Naive B cell (primary cell): ENCODE measurements around the gene EIF3A. TPM values are rescaled to one million over a fixed set of nuclear protein-coding genes. Genes with fewer than 3 reads are reported as not detected.
A peak's percentile ranks its signal among the peaks of the same experiment; 100 is the strongest.

Source experiments
- ATAC-seq, 2 donors: fragments of 150-1000 bp; cut with Tn5 transposase; 2 replicates each; pipeline ENCODE4 v1.10.0; 2021; ENCODE audit warnings: low read depth in 2 of 2, mild to moderate bottlenecking in 2 of 2, moderate library complexity in 2 of 2
- DNase-seq: peaks from one replicate; pipeline ENCODE4 v3.0.0; 2022
- H3K27ac Mint-ChIP-seq, 6 donors: one replicate each; pipeline ENCODE4 v1.8.0; 2020 to 2022; ENCODE audit warnings: mild to moderate bottlenecking in 6 of 6, mixed read lengths in 6 of 6, moderate library complexity in 5 of 6, inconsistent platforms in 2 of 6
- H3K27me3 Mint-ChIP-seq, 3 donors: one replicate each; pipeline ENCODE4 v1.8.0; 2021 to 2022; ENCODE audit warnings: mixed read lengths in 3 of 3, mild to moderate bottlenecking in 1 of 3
- H3K36me3 Mint-ChIP-seq, 2 donors: one replicate each; pipeline ENCODE4 v1.8.0; 2020 to 2022; ENCODE audit warnings: mixed read lengths in 2 of 2, inconsistent platforms in 1 of 2, mild to moderate bottlenecking in 1 of 2
- H3K4me1 Mint-ChIP-seq, 3 donors: one replicate each; pipeline ENCODE4 v1.8.0; 2020 to 2022; ENCODE audit warnings: mixed read lengths in 3 of 3, inconsistent platforms in 1 of 3, mild to moderate bottlenecking in 1 of 3, moderate library complexity in 1 of 3
- H3K4me3 Mint-ChIP-seq, 8 donors: one replicate each; pipeline ENCODE4 v1.8.0; 2020 to 2022; ENCODE audit warnings: mild to moderate bottlenecking in 8 of 8, mixed read lengths in 8 of 8, moderate library complexity in 8 of 8, inconsistent platforms in 2 of 8
- H3K9me3 Mint-ChIP-seq, 7 donors: one replicate each; pipeline ENCODE4 v1.8.0; 2020 to 2022; ENCODE audit warnings: mixed read lengths in 7 of 7, mild to moderate bottlenecking in 5 of 7, inconsistent platforms in 2 of 7, moderate library complexity in 1 of 7
- polyA plus RNA-seq, 6 donors: library from polyadenylated mRNA; unstranded; fragments of 300-500 nt; fragmentation: Illumina TruSeq; gene quantifications; one replicate each; pipeline ENCODE4 v1.2.3, GENCODE V29; 2021; ENCODE audit warnings: low read depth in 6 of 6

EIF3A gene, protein sequence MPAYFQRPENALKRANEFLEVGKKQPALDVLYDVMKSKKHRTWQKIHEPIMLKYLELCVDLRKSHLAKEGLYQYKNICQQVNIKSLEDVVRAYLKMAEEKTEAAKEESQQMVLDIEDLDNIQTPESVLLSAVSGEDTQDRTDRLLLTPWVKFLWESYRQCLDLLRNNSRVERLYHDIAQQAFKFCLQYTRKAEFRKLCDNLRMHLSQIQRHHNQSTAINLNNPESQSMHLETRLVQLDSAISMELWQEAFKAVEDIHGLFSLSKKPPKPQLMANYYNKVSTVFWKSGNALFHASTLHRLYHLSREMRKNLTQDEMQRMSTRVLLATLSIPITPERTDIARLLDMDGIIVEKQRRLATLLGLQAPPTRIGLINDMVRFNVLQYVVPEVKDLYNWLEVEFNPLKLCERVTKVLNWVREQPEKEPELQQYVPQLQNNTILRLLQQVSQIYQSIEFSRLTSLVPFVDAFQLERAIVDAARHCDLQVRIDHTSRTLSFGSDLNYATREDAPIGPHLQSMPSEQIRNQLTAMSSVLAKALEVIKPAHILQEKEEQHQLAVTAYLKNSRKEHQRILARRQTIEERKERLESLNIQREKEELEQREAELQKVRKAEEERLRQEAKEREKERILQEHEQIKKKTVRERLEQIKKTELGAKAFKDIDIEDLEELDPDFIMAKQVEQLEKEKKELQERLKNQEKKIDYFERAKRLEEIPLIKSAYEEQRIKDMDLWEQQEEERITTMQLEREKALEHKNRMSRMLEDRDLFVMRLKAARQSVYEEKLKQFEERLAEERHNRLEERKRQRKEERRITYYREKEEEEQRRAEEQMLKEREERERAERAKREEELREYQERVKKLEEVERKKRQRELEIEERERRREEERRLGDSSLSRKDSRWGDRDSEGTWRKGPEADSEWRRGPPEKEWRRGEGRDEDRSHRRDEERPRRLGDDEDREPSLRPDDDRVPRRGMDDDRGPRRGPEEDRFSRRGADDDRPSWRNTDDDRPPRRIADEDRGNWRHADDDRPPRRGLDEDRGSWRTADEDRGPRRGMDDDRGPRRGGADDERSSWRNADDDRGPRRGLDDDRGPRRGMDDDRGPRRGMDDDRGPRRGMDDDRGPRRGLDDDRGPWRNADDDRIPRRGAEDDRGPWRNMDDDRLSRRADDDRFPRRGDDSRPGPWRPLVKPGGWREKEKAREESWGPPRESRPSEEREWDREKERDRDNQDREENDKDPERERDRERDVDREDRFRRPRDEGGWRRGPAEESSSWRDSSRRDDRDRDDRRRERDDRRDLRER (N-terminal part only)
- polyA plus RNA-seq, result 10 to 100 TPM; 23.4 to 47.8 (median 32.0) TPM

DNA sequence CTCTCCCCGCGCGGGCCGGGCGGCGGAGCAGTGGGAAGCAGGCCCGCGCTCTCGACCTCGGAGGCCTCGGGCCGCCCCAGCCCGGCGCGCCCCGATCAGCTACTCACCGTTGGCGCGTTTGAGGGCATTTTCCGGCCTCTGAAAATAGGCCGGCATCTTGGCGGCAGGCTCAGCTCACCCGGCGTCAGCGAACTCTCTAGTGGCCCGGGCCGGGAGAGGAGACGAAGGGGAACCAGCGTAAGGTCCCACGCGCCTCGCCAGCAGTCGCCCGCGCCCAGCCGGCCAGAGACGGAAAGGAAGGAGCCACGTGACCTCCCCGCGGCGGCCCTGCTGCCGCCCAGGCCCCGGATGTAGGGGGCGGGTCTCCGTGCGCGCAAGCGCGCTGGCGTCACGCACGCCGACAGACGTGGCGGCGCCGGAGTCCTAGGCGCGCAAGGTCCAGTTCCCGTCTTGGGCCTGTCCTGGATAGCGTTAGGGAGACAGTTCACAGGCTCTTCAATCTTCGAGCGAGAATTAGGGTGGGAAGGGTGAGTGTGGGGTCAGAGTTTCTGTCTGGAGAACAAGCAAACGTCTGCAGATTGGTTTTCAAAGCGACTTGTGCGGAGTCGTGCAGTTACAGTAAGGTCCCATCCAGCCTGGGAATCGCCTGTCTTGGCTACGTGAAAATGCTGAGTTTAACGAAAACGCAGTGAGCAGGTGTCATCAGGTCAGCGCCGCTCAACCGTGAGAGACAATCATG is at the start of gene EIF3A:
TSS of gene EIF3A (minus strand) at position 297 of the 739 bp plus-strand sequence. CDS start at position 156, 141 bp downstream.
- peak; percentile 83 for ATAC-seq
- H3K36me3 Mint-ChIP-seq, result no peaks in the 10 kb centered on the region
- peak within 1 kb of the TSS; percentile 95 to 98 (median 96) for H3K27ac Mint-ChIP-seq
- peaks cover 43 to 53% (median 50%) of the 10 kb centered on the region in 3 donors for H3K4me1 Mint-ChIP-seq
- H3K27me3 Mint-ChIP-seq, result no peaks in the 10 kb centered on the region
- DNase-seq, result peak; percentile 95
- H3K4me3 Mint-ChIP-seq, result peak within 1 kb of the TSS; percentile 91 to 97 (median 94)
- H3K9me3 Mint-ChIP-seq, result peaks cover 0 to 2% (median 0%) of the 10 kb centered on the region in 7 donors

DNA sequence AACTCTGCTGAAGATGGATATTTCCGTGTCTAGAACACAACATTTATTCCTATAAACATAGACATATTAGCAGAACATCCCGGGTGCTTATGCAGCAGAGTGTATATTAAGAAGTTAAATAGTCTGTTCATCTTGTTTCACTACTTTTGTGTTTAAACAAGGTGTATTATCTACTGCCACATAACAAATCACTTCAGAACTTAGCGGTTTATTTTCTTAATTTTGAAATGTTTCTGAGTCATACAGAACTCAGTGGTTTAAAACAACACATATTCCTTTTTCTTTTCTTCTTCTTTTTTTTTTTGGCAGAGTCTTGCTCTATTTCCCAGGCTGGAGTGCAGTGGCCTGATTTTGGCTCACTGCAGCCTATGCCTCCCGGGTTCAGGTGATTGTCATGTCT is 49.1 kb upstream of the EIF3A start:
- H3K36me3 Mint-ChIP-seq, result peaks cover 18 to 20% of the 10 kb centered on the region in 2 donors
- ATAC-seq, result no peak
- H3K27ac Mint-ChIP-seq, result no peak overlapping the region
- no peaks in the 10 kb centered on the region for H3K9me3 Mint-ChIP-seq
- no peak overlapping the region for H3K4me3 Mint-ChIP-seq
- no peak for DNase-seq
- peaks cover 21 to 26% (median 24%) of the 10 kb centered on the region in 3 donors for H3K4me1 Mint-ChIP-seq
- no peaks in the 10 kb centered on the region for H3K27me3 Mint-ChIP-seq

DNA sequence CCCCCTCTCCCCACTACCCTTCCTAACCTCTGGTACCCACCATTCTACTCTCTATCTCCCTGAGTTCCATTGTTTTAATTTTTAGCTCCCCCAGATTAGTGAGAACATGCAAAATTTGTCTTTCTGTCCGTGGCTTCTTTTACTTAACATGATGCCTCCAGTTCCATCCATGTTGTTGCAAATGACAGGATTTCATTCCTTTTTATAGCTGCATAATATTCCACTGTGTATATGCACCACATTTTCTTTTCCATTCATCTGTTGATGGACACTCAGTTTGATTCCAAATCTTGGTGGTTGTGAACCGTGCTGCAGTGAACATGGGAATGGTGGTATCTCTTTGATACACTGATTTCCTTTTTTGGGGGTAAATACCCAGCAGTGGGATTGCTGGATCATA is 45.3 kb upstream of the EIF3A start:
- DNase-seq, result no peak
- Mint-ChIP-seq H3K36me3 (peaks cover 13 to 16% of the 10 kb centered on the region in 2 donors), H3K9me3 (no peaks in the 10 kb centered on the region), H3K27ac (no peak overlapping the region), H3K4me1 (peaks cover 7 to 8% (median 7%) of the 10 kb centered on the region in 3 donors), H3K4me3 (no peak overlapping the region), H3K27me3 (no peaks in the 10 kb centered on the region)
- no peak for ATAC-seq

DNA sequence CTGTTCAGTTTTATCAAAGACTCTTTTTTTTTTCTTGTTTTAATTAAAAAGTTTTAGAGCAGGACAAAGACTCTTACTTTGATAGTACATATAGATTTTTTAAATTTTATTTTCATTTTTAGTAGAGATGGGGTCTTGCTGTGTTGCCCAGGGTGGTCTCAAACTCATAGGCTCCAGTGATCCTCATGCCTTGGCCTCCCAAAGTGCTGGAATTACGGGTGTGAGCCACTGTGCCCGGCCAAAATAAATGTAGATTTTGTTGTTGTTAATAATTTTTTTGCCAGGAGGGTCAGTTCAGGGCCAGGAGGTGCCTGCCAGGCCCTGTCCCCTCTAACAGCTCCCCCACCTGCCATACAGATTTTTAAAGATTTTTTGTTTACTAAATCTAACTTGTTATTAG is 40.3 kb upstream of the EIF3A start:
- H3K9me3 Mint-ChIP-seq, result no peaks in the 10 kb centered on the region
- H3K36me3 Mint-ChIP-seq, result peaks cover 11 to 12% of the 10 kb centered on the region in 2 donors
- DNase-seq, result no peak
- H3K27ac Mint-ChIP-seq, result no peak overlapping the region
- H3K4me3 Mint-ChIP-seq, result no peak overlapping the region
- H3K27me3 Mint-ChIP-seq, result no peaks in the 10 kb centered on the region
- H3K4me1 Mint-ChIP-seq, result peaks cover 0 to 2% (median 0%) of the 10 kb centered on the region in 3 donors
- no peak for ATAC-seq

DNA sequence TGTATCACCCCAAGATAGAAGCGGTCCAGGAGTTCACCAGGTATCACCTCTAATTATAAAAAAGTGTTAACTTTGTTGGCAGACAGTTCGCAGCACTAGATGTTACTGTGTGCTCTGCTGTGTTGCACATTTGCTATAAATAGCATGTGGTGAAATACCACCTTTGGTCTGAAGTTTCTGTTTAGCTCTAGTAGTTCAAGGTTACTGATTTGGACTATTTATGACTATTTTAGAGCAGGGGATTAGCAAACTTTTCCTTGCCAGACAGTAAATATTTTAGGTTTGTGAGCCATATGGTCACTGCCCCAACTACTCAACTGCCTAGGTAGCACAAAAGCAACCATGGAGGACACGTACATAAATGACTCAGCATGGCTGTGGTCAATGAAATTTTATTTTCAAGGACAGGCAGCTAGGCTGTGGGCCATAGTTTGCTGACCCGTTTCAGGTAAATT is 39.8 kb upstream of the EIF3A start:
- DNase-seq (no peak), ATAC-seq (no peak)
- Mint-ChIP-seq H3K4me3 (no peak overlapping the region), H3K27ac (no peak overlapping the region), H3K4me1 (peaks cover 0 to 2% (median 0%) of the 10 kb centered on the region in 3 donors), H3K36me3 (peaks cover 7 to 9% of the 10 kb centered on the region in 2 donors), H3K27me3 (no peaks in the 10 kb centered on the region), H3K9me3 (no peaks in the 10 kb centered on the region)

DNA sequence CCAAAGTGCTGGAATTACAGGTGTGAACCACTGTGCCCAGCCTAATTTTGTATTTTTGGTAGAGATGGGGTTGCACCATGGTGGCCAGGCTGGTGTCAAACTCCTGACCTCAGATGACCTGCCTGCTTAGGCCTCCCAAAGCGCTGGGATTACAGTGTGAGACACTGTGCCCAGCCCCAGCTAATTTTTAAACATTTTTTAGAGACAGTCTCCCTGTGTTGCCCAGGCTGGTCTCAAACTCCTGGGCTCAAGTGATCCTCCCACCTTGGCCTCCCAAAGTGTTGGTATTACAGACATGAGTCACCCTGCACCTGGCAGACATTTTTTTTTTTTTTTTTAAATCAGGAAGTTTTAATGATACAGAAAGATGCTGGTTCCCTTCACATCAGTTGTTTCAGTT is 38.8 kb upstream of the EIF3A start:
- H3K36me3 Mint-ChIP-seq, result peaks cover 9% of the 10 kb centered on the region in 2 donors
- ATAC-seq, result no peak
- peak overlapping the region in 1 of 6 donors; percentile 39 for H3K27ac Mint-ChIP-seq
- H3K27me3 Mint-ChIP-seq, result no peaks in the 10 kb centered on the region
- H3K4me1 Mint-ChIP-seq, result peaks cover 0 to 2% (median 0%) of the 10 kb centered on the region in 3 donors
- DNase-seq, result no peak
- H3K4me3 Mint-ChIP-seq, result no peak overlapping the region
- no peaks in the 10 kb centered on the region for H3K9me3 Mint-ChIP-seq

DNA sequence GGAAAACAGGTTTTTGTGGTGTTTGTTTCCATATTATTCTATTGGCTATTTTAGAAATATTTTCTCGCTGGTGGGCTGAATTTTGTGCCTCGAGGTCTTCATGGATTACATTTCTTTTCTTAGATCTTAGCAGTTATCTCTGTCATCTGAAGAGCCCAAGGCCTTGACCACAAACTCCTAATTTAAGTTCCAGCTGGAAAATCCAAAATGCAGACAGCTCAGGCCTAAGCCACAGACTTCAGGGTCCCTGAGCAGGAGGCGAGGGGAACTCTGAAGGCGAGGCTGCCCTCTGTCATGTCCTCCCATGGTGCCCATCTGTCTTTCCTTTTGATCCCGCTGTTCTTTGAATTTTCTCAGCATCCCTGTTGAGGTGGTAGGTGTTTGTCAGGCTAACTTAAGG is 37.6 kb upstream of the EIF3A start:
- DNase-seq (no peak), ATAC-seq (no peak)
- Mint-ChIP-seq H3K9me3 (no peaks in the 10 kb centered on the region), H3K27ac (no peak overlapping the region), H3K4me3 (no peak overlapping the region), H3K27me3 (no peaks in the 10 kb centered on the region), H3K4me1 (peaks cover 0 to 2% (median 0%) of the 10 kb centered on the region in 3 donors), H3K36me3 (peaks cover 9 to 17% of the 10 kb centered on the region in 2 donors)

DNA sequence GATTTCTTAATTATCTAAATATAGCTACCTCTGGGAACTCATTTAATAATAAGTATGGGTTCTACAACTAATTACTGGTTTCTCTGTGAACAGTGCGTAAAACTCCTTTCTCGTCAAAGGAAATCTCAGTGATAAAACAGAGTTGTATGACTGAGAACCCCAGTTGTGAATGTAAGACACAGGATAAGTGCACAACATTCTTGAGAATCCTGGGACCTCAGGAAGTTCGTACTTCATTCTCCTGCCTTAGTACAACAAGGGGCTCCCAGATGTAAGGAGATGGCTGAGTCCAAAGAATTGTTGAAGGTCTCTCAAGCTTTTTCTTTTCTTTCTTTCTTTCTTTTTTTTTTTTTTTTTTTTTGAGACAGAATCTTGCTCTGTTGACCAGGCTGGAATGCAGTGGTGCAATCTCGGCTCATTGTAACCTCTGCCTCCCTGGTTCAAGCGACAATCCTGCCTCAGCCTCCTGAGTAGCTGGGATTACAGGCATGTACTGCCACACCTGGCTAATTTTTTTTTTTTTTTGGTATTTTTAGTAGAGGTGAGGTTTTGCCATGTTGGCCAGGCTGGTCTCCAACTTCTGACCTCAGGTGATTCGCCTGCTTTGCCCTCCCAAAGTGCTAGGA is 35.8 kb upstream of the EIF3A start:
- no peak for ATAC-seq
- H3K4me3 Mint-ChIP-seq, result no peak overlapping the region
- H3K36me3 Mint-ChIP-seq, result peaks cover 4 to 10% of the 10 kb centered on the region in 2 donors
- peaks cover 0 to under 1% (median 0%) of the 10 kb centered on the region in 3 donors for H3K4me1 Mint-ChIP-seq
- no peaks in the 10 kb centered on the region for H3K27me3 Mint-ChIP-seq
- H3K27ac Mint-ChIP-seq, result no peak overlapping the region
- DNase-seq, result no peak
- no peaks in the 10 kb centered on the region for H3K9me3 Mint-ChIP-seq

DNA sequence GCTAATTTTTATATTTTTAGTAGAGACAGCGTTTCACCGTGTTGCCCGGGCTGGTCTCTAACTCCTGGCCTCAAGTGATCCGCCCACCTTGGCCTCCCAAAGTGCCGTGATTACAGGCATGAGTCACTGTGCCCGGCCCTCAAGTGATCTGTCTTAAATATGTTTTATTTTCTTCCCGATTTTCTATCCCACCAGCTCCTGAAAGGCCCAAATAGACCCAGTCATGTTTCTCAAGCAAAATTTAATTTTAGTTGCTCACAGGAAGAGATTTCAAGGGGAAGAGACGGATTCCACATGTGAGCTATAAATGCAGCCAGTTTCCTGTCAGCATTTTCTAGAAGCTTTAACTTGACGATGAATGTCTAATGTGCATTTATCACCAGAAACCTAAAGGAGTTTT is 35.3 kb upstream of the EIF3A start:
- DNase-seq (no peak), ATAC-seq (no peak)
- no peaks in the 10 kb centered on the region for H3K4me1 Mint-ChIP-seq
- no peak overlapping the region for H3K27ac Mint-ChIP-seq
- no peaks in the 10 kb centered on the region for H3K9me3 Mint-ChIP-seq
- H3K4me3 Mint-ChIP-seq, result no peak overlapping the region
- H3K36me3 Mint-ChIP-seq, result peaks cover 4 to 10% of the 10 kb centered on the region in 2 donors
- H3K27me3 Mint-ChIP-seq, result no peaks in the 10 kb centered on the region

DNA sequence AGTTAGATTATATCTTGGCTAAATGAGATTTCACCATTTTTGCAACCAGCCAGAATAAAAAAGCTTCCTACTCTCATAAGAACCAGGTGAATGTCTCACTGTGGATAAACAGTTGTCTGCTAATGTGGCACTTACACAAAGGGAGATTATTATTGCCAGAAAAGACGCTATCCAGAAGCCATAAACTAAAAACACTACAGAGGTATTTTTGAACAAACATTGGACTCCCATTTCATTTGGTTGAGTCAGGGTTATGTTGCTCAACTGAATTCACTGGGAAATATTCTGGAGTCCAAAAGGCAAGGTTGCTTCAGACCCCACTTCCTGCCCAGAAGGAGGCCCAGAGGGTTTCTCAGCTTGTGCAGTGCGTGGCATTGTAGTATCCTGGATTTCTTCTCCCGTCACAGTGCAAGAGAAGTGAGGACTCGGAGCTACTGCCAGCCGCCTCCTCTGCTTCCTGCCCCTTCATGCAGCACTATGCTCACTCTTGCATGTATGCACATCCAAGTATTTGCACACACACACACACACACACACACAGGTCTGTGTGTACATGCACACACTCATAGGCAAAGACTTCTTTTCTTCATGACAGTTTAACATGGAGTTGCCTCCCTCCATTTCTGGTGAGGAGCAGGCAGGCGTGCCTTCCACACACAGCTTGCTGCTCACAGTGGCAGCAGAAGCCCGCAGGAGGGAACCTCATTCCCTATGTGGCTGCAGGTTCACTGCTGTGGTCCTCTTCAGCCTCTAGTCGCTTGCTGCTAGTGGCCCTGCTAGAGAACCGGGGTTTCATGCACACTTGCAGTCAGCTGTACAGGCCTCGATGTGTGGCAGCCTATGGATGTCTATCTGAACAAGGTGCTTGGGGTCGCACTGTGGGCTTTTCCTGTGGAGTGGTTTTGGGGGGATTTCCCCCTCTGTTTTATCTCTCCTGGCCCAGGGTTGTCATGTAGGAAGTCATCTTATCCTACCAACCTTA is 33.4 kb upstream of the EIF3A start:
- Mint-ChIP-seq H3K27me3 (no peaks in the 10 kb centered on the region), H3K36me3 (peaks cover 7 to 10% of the 10 kb centered on the region in 2 donors), H3K4me3 (no peak overlapping the region), H3K27ac (peak overlapping the region in 1 of 6 donors; percentile 39), H3K4me1 (no peaks in the 10 kb centered on the region), H3K9me3 (no peaks in the 10 kb centered on the region)
- ATAC-seq (no peak), DNase-seq (no peak)

DNA sequence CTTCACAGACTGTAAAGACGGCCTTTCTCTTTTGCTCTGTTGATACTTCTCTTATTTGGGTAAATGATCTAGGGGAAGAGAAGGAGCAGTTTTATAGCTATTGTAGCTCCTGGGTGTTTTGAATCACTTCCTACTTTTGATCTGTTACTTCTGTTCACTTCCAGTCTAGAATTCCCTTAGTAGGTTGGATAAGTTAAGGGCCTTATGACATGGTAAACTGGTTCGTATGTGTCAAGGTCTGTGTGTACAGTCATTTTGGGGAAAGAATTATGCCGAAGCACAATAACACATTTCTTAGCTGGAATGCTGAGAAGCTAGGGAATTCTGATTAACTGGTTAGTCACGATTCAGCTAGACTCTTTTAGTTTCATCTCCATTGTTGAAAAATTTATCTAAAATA is 31.4 kb upstream of the EIF3A start:
- no peak overlapping the region for H3K4me3 Mint-ChIP-seq
- no peaks in the 10 kb centered on the region for H3K4me1 Mint-ChIP-seq
- DNase-seq (no peak), ATAC-seq (no peak)
- H3K27me3 Mint-ChIP-seq, result no peaks in the 10 kb centered on the region
- no peak overlapping the region for H3K27ac Mint-ChIP-seq
- peaks cover 3 to 10% of the 10 kb centered on the region in 2 donors for H3K36me3 Mint-ChIP-seq
- no peaks in the 10 kb centered on the region for H3K9me3 Mint-ChIP-seq
